Inferior parietal cortex (tissue), 1 donor: ENCODE data around the gene PIGZ.

Source experiments
- DNase-seq: peaks from one replicate; pipeline ENCODE4 v3.0.0-alpha.2; 2016; ENCODE audit errors: extremely low spot score

Gene PIGZ

GRCh38 chr3:196914866-196915265 is 53.8 kb downstream of the PIGZ start:
- no peak for DNase-seq

GRCh38 chr3:196903740-196904139 is 64.9 kb downstream of the PIGZ start:
- no peak for DNase-seq

GRCh38 chr3:196902296-196902695 is 66.3 kb downstream of the PIGZ start:
- DNase-seq, result no peak

GRCh38 chr3:196901768-196902167 is 66.9 kb downstream of the PIGZ start:
- DNase-seq, result no peak
